Measurements from ENCODE around the gene SCNM1.

SCNM1 gene, protein sequence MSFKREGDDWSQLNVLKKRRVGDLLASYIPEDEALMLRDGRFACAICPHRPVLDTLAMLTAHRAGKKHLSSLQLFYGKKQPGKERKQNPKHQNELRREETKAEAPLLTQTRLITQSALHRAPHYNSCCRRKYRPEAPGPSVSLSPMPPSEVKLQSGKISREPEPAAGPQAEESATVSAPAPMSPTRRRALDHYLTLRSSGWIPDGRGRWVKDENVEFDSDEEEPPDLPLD

DNA sequence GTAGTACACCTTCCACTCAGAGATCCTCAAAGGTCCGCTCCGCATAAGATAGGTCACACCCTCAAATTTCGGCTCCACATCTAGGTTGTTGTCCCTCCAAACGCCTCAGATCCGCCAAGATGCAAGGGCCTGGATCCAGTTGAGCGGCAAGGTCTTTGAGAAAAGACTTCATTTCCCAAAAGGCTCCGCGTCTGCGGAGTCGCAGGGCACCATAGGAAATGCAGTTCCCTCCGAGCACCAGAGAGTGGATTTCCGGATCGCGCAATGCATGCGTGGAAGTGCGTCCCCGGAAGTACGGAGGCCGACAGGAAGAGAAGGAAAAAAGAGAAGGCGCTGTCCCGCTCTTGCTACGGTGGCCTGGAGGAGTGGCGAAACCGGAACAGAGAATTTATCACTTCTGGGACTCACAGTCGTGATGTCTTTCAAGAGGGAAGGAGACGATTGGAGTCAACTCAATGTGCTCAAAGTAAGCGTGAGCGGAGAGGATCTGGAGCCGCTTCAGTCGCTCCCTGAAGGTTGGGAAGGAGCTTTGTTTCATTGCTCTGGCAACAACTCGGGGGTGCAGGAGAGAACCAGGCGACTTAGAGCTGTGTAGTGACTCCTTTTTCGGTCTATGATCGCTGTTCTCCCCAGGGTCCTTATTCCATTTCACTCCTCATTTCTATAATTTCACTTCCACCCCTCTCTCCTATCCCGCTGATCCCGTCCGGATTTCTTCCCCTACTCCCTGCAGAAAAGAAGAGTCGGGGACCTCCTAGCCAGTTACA lies at the start of gene SCNM1, which contains the start of gene LYSMD1:
TSS of gene SCNM1 (plus strand) at position 407 of the 767 bp plus-strand sequence. CDS start at position 416, 9 bp downstream.
TSS of gene LYSMD1 (minus strand) at position 165 of the 767 bp plus-strand sequence. CDS start 644 bp downstream, outside the sequence.
- DNase-seq: peak; percentile 98

DNA sequence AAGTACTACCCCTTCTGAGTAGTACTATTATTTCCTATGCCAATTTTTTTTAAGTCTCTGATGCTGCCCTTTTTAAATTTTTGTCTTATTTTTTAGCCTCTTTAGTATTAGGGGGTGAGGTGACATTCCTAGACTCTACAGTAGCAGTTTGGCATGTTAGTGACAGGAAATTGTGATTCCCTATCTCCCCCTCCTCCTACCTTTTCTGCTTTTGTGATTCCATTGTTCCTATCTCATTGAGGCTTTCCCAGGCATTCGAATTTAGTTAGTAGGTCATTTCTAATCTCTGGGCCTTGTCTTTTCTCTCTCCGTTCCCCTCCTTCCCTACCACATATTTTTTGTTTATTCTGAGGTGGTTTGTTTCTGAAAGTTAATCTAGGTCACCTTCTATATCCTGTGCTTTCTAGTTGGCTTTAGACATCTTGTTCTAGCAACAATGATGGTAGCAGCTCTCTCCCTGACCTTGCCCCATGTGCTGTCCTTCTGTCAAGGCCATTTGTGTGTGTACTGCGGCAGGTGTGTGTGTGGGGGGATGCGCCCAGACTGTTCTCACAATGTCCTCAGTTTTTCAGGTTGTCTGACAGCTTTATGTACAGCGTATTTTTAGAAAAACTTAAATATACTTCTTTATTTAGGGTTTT lies 41.1 kb upstream of the SCNM1 start:
- DNase-seq: no peak

DNA sequence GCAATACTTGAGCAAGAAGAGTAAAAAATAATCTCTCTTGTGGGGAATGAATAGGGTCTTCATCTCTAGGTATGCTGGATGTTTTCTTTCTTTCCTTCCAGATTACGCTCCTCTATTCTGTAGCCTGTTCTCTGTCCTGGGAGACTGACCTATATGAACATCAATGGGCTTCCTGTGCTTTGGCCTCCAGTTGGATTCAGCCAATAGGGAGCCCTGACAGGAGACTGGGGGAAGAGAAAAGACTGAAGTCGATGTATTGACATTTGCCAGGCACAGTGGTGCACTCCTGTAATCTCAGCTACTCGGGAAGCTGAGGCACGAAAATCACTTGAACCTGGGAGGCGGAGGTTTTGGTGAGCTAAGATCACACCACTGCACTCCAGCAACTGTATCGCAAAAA lies 37.1 kb upstream of the SCNM1 start:
- no peak for DNase-seq

DNA sequence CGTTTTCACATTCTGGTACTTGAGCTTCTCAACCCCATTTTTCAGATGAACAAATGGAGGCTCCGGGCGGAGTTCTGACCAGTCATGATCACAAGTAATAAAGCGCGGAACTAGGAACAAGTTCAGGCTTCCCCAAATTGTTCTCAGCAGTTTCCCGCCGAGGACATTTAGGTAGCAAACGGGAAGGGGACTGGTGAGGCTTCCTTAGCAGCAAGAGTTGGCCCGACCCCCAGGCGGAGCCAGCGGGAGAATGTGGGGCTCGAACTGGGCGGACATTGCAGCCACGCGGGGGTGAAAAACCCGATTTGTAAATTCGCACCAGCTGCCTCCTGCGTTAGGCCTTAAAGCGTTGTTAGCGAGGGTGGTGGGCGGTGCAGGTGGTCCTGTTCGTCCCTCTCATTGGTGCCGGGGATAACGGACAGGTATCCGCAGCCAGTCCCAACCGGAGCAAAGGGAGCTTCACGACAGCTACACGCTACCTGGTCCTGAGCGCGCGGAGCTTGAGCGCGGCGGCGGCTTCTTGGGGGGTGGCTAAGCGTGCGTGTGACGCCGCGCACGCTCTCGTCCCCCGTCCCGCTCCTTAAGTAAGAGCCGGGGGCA lies 34.9 kb upstream of the SCNM1 start:
- peak; percentile 79 for DNase-seq

DNA sequence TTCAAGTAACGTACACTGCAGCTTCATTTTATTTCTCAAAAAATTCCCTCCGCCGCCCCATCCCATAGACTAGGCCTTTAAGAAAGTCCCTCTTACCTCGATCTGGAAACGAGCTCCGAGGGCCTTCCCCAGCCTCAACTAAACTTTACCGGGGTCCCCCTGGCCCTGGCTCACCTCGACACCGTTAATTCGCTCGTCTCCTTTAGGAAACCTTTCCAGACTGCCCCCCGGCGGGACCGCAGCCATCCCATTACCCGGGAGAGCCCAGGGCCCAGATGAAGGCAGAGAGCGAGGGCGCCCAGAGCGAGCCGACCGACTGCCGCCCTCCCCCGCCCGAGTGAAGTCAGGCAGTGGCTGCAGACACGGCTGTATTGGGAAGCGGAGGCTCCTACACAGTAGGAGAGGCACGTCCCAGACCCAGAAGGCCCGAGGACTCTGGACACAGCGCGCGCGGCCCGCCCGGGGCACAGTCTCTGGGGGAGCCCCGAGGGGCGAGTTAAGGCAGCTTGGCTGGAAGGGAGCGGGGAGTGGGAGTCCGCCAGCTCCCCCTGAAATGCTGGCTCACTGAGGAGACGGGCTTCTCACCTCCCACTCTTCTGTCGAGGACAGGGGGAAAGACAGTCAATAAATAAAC lies 34.1 kb upstream of the SCNM1 start:
- DNase-seq: no peak

DNA sequence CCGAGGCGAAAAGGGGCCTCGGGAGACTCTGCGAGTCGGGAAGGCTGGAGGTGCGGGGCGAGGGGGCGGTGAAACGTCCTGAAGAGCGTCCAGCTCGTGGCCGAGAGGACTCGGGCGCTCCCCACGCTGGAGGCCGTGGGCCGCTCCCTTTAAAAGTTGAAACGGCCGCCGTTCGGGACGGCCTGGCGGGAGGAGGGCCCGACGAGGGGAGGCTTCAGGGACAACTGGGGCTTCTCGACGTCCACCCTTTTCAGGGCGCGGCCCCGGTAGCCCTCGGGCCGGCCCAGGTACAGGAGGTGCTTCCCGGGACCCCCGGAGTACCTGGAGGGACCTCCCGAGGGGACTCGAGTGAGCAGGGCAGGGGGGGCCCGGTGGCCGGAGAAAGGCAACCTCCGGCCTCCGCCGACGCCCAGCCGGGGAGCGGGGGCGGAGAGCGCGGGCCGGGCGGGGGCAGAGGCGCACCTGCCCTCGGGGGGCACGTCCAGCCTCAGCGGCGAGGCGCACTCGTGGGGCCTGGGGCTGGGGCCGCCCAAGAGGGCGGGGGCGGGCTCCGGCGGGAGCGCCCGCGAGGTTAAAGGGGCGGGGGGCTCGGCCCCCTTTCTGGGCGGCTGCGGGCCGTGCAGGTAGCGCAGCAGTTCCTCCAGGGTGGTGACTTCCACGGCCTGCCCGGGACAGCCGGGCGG lies 33.5 kb upstream of the SCNM1 start:
- DNase-seq: no peak

DNA sequence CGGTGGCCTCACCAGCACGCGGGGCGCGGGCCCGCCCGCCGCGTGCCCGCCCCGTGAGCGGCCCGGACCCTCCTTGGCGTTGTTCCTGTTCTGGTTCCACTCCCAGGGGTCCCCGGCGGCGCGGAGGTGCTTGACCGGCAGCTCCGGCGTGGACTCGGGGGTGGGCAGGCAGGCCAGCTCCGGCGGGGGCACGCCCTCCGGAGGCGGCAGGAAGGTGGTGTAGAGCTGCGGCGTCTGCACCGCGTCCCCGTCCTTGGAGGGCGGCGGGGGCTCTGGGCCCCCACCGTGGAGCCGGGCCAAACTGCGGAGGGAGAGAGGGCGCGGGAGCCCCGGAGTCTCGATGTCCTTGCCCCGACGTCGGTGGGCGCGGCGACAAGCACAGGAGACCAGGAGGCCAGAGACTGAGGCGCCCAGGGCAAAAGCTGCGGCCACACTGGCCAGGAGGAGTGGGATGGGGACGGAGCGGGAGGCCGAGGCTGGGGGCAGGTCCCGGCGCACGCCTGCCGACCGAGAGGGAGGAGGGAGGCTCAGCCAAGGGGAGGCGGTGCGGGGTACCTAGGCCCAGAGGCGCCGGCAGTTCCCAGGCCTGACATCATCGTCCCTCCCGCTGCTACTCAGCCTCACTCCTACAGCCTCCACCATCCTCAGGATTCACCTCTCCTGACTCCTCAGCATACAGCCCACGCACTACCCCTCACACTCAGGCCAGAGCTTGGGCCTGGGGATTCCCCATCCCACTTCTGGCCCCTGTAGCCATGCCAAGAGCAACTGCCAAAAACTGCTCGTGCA lies 32.7 kb upstream of the SCNM1 start:
- DNase-seq: no peak

DNA sequence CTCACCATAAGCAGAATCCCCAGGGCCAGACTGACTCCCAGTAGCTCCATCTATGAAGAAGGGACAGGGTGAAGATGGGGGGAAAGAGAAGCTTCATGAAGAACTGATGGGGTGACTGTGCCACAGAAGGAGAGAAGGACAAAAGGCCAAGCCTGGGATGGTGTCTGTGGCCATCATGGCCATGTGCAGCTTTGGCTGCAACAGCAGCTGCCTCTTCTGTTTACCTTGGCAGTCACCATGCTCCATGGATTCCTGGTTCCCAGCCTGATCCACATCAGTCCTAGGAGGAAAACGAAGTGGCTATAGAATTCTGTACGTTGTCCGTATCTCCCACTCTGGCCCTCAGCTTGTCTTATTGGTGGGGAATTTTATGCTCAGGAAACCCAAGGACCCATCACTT lies 31.5 kb upstream of the SCNM1 start:
- DNase-seq: no peak

DNA sequence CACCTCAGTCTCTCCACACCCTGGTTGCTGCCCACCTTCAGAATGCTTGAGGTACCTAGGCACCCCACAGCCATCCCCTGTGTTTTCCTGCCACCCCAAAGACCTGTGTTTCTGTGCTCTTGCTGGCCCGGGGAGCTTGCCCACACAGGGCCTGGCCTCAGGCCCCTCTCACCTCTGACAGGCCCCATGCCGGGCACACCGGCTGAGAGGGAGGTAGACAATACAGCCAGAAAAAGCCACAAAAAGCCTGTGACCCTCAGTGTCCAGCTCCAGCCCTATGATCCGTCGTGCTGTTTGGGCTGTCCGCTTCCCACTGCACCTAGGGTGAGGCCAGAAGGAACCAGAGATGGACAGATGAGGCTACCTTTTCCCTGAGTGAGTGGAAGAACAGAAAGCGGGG lies 31.0 kb upstream of the SCNM1 start:
- DNase-seq: no peak

DNA sequence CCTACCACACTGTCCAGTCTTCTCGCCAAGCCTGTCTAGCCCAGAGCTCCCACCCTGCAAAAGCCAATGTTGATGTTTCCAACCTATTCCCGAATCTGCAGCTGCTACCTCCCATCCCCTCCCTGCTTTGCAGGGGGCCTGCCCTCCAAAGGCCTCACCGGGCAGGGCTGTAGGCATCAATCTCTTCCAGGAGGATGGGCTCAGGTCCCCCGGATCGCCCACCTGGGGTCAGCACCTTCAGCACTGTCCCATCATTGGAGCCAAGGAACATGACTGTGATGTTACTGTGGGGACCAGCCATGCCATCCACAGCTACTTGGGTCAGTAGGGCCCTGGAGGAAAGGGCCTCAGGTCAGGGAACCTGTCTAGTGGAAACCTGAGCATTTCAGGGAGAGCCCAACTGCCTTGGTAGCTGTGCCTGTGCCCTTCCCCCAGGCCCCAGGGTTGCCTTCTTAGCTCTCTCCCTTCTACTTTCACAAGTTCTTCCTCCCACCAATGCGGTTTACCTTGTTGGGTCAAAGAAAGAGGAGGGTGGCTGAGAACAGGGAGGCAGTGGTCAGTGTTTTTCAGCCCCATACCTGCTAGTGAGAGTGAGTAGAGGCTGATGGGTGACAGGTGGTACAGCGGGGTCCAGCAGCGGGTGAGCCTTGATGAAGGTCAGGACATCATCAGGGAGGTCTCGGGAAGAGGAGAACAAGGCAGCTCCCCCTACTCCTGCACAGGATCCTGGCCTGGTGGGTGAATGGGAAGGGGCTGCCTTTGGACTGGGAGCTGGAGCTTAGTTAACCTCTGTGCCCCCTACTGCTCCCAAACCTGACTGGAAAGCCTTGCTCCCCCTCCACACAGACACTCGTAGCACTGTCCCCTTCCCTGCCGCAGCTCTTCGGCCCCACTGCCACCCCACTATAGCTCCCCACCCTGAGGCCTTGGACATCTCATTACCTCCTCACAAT lies 30.2 kb upstream of the SCNM1 start:
- DNase-seq: no peak

DNA sequence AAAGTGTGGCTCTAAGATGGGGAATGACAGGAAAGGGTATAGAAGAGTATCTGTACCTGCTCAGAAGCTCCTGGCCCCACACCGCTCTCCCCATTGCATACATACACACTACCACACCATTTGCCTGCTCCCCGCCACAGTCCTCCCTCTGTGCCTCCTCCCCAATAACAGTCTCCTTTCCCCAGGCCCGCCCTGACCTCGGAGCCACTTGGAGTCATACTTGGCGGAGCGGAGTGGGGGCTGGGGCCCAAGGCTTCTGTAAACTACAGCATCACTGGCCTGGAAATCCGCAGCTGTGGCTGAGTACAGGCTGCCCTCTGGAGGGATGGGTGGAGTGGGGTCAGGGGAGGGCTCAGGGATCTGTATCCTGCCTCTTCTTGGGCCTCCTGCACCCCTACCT lies 28.2 kb upstream of the SCNM1 start:
- no peak for DNase-seq

DNA sequence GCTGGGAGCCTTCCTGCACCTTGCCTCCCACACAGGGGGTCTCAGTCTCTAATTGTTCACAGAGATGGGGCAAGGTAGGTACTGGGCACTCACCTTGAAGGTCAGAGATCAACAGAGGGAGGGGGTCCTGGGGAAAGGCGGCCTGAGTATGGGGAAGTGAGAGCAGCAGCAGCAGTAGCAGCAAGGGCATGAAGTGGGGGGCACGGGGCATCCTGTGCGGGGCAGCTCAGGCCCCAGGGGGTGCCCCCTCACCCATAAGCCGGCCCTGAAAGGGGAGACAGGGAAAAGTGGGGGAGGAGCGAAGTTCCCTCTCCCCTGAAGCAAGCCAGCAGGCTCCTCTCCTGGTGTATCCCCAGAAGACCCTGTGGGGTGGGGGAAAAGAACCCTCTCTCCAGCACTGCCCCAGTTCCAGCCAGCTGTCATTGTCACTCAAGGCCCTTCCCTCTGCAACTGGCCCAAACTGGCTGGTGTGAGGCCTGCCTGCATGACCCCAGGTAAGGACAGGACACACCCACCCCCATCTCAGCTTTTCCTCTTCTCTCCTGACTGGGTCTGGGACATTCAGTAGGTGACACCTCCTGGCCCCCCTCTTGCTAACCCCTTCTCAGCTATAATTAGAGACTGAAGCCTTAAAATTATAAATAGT lies 23.4 kb upstream of the SCNM1 start:
- no peak for DNase-seq

DNA sequence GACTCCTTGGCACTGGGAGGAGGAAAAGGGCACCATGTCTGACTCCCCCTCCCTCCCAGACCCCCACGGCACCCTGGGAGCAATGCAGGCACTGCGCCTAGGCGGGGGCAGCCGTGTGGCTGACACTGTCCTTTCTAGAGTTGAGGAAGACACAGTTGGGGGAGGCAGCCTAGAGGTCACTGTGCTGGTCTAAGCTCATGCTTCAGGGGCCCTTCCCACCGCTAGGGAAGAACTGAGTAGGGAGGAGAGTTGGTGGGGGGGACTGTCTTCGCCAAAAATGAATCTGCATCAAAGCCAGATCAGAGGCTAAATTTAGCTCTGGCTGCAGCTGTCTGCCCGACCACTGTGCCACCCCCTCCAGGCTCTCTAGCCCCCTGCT lies 22.9 kb upstream of the SCNM1 start:
- DNase-seq: no peak

DNA sequence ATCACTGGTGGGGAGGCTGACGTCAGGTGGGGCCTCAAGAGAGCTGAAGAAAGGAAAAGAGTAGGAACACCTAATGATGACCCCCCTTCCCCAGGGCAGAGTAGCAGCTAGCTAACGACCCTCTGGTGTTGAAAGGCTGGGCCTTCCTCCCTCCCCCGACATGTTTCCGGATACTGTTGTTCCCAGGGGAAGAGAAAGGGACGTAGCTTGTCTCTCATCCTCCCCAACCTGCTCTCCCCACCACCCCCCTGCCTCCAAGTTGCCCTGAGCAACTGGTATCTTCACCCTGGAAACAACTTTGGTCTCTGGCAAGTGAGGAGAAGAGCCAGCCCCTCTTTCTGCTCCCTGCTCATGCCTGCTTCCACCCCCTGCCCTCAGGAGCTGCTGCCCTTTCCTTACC lies 22.0 kb upstream of the SCNM1 start:
- DNase-seq: no peak

DNA sequence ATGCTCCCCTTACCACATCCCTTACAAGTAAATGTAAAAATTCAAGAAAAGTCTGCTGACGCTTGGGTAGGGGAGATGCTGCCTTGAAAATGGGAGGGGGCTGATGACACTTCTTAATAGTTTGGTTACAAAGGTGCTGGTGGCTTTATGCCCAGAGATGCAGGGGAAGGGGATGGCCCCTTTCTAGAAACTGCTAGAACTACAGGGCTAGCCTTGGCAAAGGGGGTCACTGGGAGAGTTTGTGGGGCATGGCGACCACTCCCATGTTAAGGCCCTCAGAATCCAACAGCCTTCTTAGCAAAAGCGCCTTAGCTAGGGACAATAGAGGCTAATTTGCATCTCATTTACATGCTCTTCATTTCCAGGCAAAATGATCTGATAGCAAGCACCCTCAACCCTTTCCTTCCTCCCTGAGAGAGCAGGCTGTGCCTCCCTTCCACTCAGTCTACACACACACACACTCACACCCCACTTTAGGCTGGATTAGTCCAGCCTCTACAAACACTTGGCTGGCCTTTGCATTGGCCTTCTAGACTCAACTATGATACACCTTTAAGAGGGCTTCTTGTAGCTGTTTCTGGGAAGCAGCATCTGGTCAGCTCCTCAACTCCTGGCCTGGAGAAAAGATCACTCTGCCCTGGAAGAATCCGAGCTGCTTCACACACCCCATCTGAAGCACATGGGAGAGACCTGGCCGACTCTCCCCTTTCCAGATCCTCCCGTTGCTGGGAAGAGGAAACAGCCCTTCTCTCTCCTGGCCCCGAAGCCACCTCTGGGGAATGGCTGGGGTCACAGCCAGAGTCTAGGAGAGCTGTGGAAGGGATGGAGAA lies 21.3 kb upstream of the SCNM1 start:
- DNase-seq: no peak

DNA sequence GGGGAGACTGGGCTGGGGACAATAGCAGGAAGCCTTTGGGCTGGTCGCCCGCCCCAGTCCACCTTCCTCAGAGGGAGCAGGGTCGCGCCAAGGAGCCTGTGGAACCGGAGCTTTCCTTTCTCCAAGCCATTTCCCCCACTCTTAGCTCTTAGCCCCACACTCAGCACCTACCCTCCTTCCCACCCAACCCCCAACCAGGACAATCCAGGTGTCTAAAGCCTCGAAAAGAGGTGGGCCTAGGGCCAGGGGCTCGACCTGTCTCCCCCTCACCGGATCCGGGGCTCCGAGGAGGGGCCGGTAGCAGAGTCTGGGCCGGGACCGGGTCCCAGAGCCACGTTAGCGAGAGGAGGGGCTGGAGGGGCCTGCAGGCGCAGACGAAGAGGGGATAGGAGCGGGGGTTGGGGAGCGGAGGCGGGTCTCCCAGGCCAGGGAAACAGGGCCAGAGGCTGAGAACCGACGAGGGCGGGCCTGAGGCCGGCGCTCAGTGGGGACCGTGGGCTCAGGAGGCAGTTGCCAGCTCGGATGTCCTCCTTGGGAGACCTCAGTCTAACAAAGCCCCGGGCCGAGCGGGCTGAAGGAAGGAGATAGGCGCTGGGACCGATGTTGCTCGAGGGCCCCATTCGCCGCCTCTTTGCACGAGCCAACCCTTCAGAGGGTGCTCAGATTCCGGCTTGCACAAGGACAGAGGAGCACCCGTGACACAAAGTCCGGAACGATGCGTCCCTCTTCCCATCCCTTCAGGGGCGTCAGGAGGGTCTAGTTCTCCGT lies 20.5 kb upstream of the SCNM1 start:
- DNase-seq: no peak

DNA sequence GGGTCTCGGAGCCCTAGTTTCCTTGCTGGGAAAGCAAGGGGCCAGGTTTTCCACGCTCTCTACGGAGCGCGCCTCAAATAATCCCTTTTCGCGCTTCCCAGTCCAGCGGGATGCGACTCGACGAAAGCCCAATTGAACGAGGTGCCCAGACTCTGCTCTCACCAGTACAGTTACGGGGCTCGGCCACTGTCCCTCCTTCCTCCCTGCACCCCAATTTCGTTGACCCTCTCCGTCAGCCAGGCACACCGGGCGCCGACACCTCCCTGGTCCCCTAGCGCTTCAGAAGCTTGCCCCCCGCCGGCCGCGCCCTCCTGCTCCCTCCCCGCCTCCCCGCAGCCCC lies 19.9 kb upstream of the SCNM1 start:
- DNase-seq: no peak

DNA sequence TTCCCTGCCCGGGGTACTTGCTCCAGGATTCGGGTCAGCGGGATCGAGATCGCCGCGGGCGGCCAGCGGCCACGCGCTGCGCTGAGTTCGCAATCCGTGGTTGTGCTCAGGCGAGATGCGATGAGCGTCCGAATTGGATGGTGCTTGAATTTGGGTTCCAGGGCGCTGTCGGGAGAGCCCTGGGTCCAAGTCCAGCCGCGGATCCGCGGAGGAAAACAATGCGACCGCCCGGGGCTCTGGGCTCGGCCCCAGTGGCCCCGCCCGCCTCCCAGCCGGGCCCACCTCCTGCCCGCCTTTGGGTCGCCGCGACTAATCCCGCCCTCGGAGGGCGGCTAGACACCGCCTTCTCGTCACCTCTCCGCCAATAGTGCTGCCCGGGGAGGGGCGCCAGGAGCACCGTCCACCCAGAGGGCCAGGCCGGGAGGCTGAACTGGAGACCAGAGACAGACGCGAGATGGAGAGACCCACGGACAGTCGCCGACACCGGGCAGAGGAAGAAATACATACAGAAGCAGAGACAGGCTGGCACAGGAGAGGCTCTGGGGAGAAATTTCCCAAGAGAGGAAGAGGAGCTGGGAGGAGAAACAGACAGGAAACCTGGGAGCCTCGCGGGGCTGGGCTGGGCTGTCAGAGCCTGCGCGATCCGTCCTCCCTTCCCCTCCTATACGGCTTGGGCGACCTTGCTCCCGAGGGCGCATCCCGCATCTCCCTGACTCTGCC lies 19.4 kb upstream of the SCNM1 start, which contains the start of gene SEMA6C:
TSS of gene SEMA6C (minus strand) at position 220 of the 720 bp plus-strand sequence. CDS start 4,010 bp downstream, outside the sequence.
- DNase-seq: peak; percentile 89
